Measurements from ENCODE around the gene FOXP1. TPM values are rescaled to one million over a fixed set of nuclear protein-coding genes. Genes with fewer than 3 reads are reported as not detected.

FOXP1 gene
- total and polyA plus RNA-seq, 4 donors: 4.9 to 35.4 (median 32.0) TPM

DNA sequence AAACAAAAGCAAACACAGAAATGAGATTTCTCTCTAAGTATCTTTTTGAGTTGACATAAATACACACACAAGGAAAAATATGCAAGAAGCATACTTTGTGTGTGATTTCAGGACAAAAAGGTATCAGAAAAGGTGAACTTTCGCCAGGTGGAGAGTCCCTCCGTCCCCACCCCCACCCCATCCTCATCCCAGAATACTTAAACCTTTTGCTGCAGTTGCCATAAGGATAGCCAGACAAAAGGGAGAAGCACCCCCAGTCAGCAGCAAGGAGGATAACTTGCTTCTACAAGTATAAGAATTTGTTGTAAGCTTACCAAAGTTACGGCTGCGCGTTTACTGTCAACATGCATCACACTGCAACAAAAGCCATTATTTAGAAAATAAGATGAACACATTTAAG lies 10.3 kb downstream of the FOXP1 start:
- 95% methylated on average over 5 of the region's 5 CpGs for WGBS
- no peaks in the 10 kb centered on the region for H3K4me1 ChIP-seq (ENCODE audit: control insufficient read depth in 4 of 4, insufficient read depth in 4 of 4, low read length in 3 of 4)

DNA sequence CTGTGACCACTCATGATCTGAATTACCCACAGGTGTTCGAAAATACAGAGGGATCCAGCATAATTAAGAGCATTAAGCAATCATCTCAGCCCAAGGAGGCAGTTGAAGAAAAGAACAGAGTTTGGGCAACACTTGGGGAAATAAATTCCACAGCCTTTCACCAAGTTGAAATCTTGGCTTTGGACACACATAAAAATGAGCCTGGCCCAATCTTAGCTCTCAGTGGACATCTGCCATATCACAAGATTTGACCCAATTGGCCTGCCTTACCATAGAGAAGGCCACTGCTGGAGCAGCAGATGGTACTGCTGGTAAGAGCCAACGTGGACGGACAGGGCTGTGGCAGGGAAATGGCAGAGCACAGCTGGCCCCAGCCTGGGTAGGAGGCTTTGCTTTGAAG lies 13.0 kb downstream of the FOXP1 start:
- Histone ChIP-seq H3K36me3 (ENCODE audit: control insufficient read depth in 4 of 4, insufficient read depth in 3 of 4, low read depth in 1 of 4, low read length in 3 of 4) (peaks cover 2 to 16% (median 5%) of the 10 kb centered on the region in 4 donors), H3K4me1 (ENCODE audit: control insufficient read depth in 4 of 4, insufficient read depth in 4 of 4, low read length in 3 of 4) (no peaks in the 10 kb centered on the region), H3K4me3 (ENCODE audit: low read depth in 1 of 3, low read length in 3 of 3) (no peak overlapping the region), H3K27me3 (ENCODE audit: control insufficient read depth in 4 of 4, insufficient read depth in 4 of 4, low read length in 3 of 4) (no peaks in the 10 kb centered on the region), H3K27ac (ENCODE audit: low read depth in 1 of 2, low read length in 2 of 2) (no peak overlapping the region), H3K9me3 (ENCODE audit: control insufficient read depth in 4 of 4, low read length in 3 of 4) (no peaks in the 10 kb centered on the region), H3K9ac (ENCODE audit: low read depth in 1 of 2, low read length in 2 of 2) (no peak overlapping the region)
- WGBS: 97% methylated on average over 3 of the region's 3 CpGs
- DNase-seq (ENCODE audit: low spot score): no peak
- TF ChIP-seq SP1 (IDR thresholded peaks at IDR 0.05): no peak
- no peak for TF ChIP-seq HNF4G (IDR thresholded peaks at IDR 0.05)
- TF ChIP-seq, protein P1, sequence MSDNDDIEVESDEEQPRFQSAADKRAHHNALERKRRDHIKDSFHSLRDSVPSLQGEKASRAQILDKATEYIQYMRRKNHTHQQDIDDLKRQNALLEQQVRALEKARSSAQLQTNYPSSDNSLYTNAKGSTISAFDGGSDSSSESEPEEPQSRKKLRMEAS (IDR thresholded peaks at IDR 0.05): no peak
- no peak for TF ChIP-seq TAF1 (conservative IDR thresholded peaks at IDR 0.05)
- TF ChIP-seq, protein P2, sequence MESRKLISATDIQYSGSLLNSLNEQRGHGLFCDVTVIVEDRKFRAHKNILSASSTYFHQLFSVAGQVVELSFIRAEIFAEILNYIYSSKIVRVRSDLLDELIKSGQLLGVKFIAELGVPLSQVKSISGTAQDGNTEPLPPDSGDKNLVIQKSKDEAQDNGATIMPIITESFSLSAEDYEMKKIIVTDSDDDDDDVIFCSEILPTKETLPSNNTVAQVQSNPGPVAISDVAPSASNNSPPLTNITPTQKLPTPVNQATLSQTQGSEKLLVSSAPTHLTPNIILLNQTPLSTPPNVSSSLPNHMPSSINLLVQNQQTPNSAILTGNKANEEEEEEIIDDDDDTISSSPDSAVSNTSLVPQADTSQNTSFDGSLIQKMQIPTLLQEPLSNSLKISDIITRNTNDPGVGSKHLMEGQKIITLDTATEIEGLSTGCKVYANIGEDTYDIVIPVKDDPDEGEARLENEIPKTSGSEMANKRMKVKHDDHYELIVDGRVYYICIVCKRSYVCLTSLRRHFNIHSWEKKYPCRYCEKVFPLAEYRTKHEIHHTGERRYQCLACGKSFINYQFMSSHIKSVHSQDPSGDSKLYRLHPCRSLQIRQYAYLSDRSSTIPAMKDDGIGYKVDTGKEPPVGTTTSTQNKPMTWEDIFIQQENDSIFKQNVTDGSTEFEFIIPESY (IDR thresholded peaks at IDR 0.05): no peak
- no peak for TF ChIP-seq HNF4A (conservative IDR thresholded peaks at IDR 0.05)
- TF ChIP-seq YY1 (IDR thresholded peaks at IDR 0.05): no peak
- no peak for TF ChIP-seq RXRA (IDR thresholded peaks at IDR 0.05)
- TF ChIP-seq, protein P3, sequence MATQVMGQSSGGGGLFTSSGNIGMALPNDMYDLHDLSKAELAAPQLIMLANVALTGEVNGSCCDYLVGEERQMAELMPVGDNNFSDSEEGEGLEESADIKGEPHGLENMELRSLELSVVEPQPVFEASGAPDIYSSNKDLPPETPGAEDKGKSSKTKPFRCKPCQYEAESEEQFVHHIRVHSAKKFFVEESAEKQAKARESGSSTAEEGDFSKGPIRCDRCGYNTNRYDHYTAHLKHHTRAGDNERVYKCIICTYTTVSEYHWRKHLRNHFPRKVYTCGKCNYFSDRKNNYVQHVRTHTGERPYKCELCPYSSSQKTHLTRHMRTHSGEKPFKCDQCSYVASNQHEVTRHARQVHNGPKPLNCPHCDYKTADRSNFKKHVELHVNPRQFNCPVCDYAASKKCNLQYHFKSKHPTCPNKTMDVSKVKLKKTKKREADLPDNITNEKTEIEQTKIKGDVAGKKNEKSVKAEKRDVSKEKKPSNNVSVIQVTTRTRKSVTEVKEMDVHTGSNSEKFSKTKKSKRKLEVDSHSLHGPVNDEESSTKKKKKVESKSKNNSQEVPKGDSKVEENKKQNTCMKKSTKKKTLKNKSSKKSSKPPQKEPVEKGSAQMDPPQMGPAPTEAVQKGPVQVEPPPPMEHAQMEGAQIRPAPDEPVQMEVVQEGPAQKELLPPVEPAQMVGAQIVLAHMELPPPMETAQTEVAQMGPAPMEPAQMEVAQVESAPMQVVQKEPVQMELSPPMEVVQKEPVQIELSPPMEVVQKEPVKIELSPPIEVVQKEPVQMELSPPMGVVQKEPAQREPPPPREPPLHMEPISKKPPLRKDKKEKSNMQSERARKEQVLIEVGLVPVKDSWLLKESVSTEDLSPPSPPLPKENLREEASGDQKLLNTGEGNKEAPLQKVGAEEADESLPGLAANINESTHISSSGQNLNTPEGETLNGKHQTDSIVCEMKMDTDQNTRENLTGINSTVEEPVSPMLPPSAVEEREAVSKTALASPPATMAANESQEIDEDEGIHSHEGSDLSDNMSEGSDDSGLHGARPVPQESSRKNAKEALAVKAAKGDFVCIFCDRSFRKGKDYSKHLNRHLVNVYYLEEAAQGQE (IDR thresholded peaks at IDR 0.05): no peak
- TF ChIP-seq JUND (IDR thresholded peaks at IDR 0.05): no peak
- TF ChIP-seq FOXA1 (IDR thresholded peaks at IDR 0.05): no peak

More for the DNA sequence above, 10.3 kb downstream of the FOXP1 start:
- TF ChIP-seq RAD21 (IDR thresholded peaks at IDR 0.05): no peak
- TF ChIP-seq HNF4A (conservative IDR thresholded peaks at IDR 0.05): no peak
- no peak for TF ChIP-seq EGR1 (IDR thresholded peaks at IDR 0.05; ENCODE audit: low read depth in 2 of 2)
- no peak for TF ChIP-seq FOXA2 (IDR thresholded peaks at IDR 0.05)
- TF ChIP-seq, protein P2 (IDR thresholded peaks at IDR 0.05): no peak
- TF ChIP-seq, protein P4, sequence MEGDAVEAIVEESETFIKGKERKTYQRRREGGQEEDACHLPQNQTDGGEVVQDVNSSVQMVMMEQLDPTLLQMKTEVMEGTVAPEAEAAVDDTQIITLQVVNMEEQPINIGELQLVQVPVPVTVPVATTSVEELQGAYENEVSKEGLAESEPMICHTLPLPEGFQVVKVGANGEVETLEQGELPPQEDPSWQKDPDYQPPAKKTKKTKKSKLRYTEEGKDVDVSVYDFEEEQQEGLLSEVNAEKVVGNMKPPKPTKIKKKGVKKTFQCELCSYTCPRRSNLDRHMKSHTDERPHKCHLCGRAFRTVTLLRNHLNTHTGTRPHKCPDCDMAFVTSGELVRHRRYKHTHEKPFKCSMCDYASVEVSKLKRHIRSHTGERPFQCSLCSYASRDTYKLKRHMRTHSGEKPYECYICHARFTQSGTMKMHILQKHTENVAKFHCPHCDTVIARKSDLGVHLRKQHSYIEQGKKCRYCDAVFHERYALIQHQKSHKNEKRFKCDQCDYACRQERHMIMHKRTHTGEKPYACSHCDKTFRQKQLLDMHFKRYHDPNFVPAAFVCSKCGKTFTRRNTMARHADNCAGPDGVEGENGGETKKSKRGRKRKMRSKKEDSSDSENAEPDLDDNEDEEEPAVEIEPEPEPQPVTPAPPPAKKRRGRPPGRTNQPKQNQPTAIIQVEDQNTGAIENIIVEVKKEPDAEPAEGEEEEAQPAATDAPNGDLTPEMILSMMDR (IDR thresholded peaks at IDR 0.05; ENCODE audit: low read depth, low read length, missing input control): no peak
- TF ChIP-seq JUND (IDR thresholded peaks at IDR 0.05): no peak
- no peak for TF ChIP-seq YY1 (IDR thresholded peaks at IDR 0.05)
- TF ChIP-seq FOXA1 (IDR thresholded peaks at IDR 0.05): no peak
- no peak for TF ChIP-seq NR2F2 (IDR thresholded peaks at IDR 0.05)
- TF ChIP-seq, protein P1 (IDR thresholded peaks at IDR 0.05): no peak
- no peak for TF ChIP-seq TAF1 (conservative IDR thresholded peaks at IDR 0.05)
- Histone ChIP-seq H3K4me3 (ENCODE audit: low read depth in 1 of 3, low read length in 3 of 3) (no peak overlapping the region), H3K36me3 (ENCODE audit: control insufficient read depth in 4 of 4, insufficient read depth in 3 of 4, low read depth in 1 of 4, low read length in 3 of 4) (peaks cover 3 to 10% (median 5%) of the 10 kb centered on the region in 4 donors), H3K27me3 (ENCODE audit: control insufficient read depth in 4 of 4, insufficient read depth in 4 of 4, low read length in 3 of 4) (no peaks in the 10 kb centered on the region), H3K9ac (ENCODE audit: low read depth in 1 of 2, low read length in 2 of 2) (no peak overlapping the region), H3K27ac (ENCODE audit: low read depth in 1 of 2, low read length in 2 of 2) (no peak overlapping the region), H3K9me3 (ENCODE audit: control insufficient read depth in 4 of 4, low read length in 3 of 4) (no peaks in the 10 kb centered on the region)
- no peak for DNase-seq (ENCODE audit: low spot score)
